A549 (cell line): ENCODE results near the gene SWT1.

Experiments
- EHMT2 ChIP-seq: fragments of 200-600 bp; sonication (generic); IDR thresholded peaks from 2 replicates; pipeline ENCODE4 v1.6.1; 2016; ENCODE audit warnings: antibody characterized with exemption, low read depth, mild to moderate bottlenecking, moderate library complexity
- FOSB ChIP-seq: fragments of 250-450 bp; sonication (Bioruptor Pico); IDR thresholded peaks from 2 replicates; pipeline ENCODE4 v1.5.0; 2020; ENCODE audit warnings: mild to moderate bottlenecking, moderate library complexity
- POLR2A ChIP-seq: IDR thresholded peaks from 2 replicates; pipeline ENCODE4 v1.6.1; 2012; ENCODE audit warnings: mild to moderate bottlenecking, low read length

DNA sequence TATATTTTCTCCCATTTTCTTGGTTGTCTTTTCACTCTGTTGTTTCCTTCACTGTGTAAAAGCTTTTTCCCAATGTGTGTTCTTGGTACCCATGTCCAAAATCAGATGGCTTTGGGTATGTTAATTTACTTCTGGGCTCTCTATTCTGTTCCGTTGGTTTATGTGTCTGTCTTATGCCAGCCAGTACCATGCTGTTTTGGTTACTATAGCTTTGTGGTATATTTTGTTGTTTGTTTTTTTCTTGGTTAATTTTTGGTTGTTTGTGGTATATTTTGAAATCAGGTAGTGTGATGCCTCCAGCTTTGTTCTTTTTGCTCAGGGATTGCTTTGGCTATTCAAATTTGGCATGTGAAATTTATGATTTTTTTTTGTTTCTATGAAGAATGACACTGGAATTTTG is 67.2 kb downstream of the SWT1 start:
- TF ChIP-seq FOSB (CRISPR knock-in tag): no peak
- TF ChIP-seq POLR2A: no peak
- no peak for TF ChIP-seq EHMT2
